WI38 (cell line): ENCODE measurements around the gene TBRG1.

Source experiments
- H3K4me3 ChIP-seq: 2 replicates; pipeline ENCODE4 v1.5.1; 2011; ENCODE audit warnings: low read depth, mild to moderate bottlenecking, control low read depth, low read length
- TF ChIP-seq, protein P1 (sequence below): IDR thresholded peaks from 2 replicates; pipeline ENCODE4 v1.5.1; 2012; ENCODE audit warnings: low read depth, mild to moderate bottlenecking, control low read depth, low read length

Gene TBRG1

DNA sequence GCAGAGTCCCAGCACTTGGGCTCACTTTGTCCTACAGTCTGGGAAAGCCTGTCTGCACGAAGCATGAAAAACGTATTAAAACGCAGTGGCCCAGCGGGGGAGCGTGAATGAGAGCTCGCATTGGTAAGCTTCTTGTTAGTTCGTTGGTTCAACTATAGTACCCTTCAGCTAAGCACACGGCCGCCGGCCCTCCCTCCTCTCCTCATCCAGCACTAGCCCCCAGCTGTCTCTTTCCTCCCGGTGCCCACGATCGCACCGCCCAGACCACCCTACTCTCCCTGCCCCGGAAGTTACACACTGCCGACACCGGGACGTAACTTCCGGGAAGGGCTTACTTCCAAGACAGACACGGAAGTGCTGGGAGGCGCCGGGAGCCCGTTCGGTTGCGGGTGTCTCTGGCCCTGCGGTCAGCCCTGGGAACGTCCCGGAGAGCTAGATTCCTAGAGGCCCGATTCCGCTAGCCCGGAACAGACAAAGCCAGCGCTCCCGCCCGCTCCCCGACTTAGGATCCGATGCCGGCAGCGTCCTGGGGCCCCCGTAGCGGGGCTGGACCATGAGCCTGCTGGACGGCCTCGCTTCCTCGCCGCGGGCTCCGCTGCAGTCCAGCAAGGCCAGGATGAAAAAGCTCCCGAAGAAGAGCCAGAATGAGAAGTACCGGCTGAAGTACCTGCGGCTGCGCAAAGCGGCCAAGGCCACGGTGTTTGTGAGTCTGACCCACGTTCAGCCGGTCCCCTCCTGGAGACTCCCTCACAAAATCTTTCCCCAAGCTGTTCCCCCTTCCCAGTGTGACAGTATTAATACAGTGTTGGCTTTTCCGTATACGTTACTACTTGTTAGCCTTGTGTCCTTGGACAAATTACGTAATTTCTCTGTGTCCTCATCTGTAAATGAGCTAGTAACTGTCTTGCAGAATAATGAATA lies at the start of gene TBRG1:
TBRG1 (plus strand) TSS at position 334 of the 921 bp plus-strand sequence; CDS start at position 554, 220 bp downstream.
- H3K4me3 ChIP-seq = peak within 1 kb of the TSS; percentile 97
- TF ChIP-seq, protein P1, sequence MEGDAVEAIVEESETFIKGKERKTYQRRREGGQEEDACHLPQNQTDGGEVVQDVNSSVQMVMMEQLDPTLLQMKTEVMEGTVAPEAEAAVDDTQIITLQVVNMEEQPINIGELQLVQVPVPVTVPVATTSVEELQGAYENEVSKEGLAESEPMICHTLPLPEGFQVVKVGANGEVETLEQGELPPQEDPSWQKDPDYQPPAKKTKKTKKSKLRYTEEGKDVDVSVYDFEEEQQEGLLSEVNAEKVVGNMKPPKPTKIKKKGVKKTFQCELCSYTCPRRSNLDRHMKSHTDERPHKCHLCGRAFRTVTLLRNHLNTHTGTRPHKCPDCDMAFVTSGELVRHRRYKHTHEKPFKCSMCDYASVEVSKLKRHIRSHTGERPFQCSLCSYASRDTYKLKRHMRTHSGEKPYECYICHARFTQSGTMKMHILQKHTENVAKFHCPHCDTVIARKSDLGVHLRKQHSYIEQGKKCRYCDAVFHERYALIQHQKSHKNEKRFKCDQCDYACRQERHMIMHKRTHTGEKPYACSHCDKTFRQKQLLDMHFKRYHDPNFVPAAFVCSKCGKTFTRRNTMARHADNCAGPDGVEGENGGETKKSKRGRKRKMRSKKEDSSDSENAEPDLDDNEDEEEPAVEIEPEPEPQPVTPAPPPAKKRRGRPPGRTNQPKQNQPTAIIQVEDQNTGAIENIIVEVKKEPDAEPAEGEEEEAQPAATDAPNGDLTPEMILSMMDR = no peak

DNA sequence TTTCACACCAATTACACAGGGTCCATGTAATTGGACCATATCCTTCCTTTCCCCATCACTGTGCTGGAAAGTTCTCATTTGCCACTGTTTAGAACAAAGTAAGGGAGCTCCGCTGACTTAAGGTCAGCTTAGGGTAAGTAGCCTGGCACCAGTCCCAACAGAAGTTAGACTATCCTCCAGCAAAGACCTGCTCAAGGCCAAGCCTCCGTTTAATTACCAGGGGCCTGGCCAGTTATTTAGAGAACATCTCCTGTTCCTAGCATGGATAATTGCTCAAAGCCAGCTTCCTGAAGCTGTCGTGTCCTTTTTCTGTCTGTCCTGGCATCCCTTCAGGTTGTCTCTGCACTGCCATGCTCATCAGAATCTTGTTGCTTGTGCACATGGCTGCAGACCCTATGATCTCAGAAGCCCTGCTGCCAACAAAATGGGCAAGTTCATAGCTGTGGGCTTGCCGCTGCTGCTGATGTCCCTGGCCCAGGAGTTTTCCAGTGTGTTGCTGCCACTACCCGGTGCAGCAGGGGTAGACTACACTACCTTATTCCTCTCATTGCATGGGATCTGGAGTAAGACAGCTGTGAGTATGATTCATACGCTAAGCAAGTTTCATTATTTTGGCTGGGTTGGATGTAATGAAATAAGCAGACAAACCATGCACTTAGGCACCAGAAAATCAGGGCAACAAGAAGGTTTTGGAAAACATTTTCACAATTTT lies 44.8 kb upstream of the TBRG1 start:
- H3K4me3 ChIP-seq = no peak overlapping the region
- TF ChIP-seq, protein P1 = no peak

GRCh38 chr11:124578761-124579160 lies 43.9 kb upstream of the TBRG1 start:
- no peak overlapping the region for H3K4me3 ChIP-seq
- TF ChIP-seq, protein P1 = no peak

DNA sequence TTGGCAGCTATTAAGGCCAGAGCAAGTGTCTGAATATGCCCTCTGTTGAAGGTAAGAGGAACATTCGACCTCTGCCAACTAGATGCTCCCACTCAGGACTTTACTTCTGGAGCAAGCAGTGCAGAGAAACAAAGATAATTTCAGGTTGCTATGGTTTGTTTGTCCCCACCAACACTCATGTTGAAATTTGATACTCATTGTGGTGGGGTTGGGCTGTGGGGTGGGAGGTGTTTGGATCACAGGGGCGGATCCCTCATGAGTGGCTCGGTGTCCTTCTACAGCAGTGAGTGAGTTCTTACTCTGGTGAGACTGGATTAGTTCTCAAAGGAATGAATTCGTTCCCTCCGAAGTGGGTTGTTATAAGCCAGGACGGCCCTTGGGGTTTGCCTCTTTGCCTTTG lies 40.8 kb upstream of the TBRG1 start:
- H3K4me3 ChIP-seq = no peak overlapping the region
- TF ChIP-seq, protein P1 = no peak

DNA sequence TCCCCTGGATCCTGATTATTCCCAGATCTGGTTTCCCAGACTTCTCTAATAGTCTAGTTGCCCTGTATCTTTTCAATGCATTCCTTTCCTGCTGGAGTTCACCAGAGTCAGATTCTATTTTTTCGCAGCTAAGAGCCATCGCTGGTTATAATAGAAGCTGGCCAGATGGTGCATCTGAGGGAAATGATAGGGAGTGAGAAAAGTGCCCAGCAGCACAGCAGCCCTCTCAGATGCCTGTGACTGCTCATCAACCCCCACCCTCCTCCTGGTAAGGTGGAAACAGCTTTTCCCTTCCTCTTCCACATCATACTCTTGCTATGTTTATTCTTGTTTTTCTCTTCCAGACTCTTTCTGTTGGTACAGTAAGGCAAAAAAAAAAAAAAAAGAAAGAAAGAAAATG lies 40.1 kb upstream of the TBRG1 start:
- TF ChIP-seq, protein P1 = no peak
- no peak overlapping the region for H3K4me3 ChIP-seq

DNA sequence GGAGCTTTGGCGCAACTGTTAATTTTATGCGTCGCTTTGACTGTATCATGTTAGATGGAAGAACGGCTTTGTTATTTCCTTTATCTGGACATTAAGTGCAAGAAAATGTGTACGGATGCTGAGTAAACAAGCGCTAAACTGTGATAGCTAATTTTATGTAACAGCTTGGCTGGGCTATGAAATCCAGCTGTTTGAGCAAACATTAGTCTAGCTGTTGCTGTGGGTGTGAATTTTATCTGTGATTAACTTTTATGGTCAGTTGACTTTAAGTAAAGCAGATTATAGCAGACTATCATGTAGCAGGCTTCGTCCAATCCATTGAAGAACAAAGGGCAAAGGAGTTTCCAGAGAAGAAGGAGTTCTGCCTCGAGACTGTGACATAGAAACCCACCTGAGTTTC lies 38.9 kb upstream of the TBRG1 start:
- TF ChIP-seq, protein P1 = no peak
- no peak overlapping the region for H3K4me3 ChIP-seq

- H3K4me3 ChIP-seq = no peak overlapping the region
- TF ChIP-seq, protein P1 = no peak
These were observed 37.8 kb upstream of the TBRG1 start for GRCh38 chr11:124584681-124585372.
